Spinal cord (tissue), 10 donors: ENCODE results near the gene SND1. TPM values are rescaled to one million over a fixed set of nuclear protein-coding genes. Genes with fewer than 3 reads are reported as not detected.

Source experiments
- DNase-seq, 6 donors: peaks; one replicate each; pipeline versions ENCODE4 v3.0.0 to v3.0.0-alpha.2; 2013 to 2015; ENCODE audit warnings: low spot score in 6 of 6, low read depth in 4 of 6
- H3K27ac ChIP-seq: one replicate; pipeline ENCODE4 v1.5.1; 2013; ENCODE audit warnings: low read depth, low read length, control low read depth
- H3K27me3 ChIP-seq: one replicate; pipeline ENCODE4 v1.6.1; 2013; ENCODE audit warnings: low read length; ENCODE audit not compliant: control insufficient read depth, insufficient read depth
- H3K36me3 ChIP-seq: one replicate; pipeline ENCODE4 v1.6.1; 2013; ENCODE audit warnings: low read length; ENCODE audit not compliant: control insufficient read depth, insufficient read depth
- H3K4me1 ChIP-seq: one replicate; pipeline ENCODE4 v1.6.1; 2013; ENCODE audit warnings: low read length; ENCODE audit not compliant: control insufficient read depth, insufficient read depth
- H3K4me3 ChIP-seq: one replicate; pipeline ENCODE4 v1.5.1; 2013; ENCODE audit warnings: low read depth, low read length, control low read depth
- H3K9me3 ChIP-seq: one replicate; pipeline ENCODE4 v1.6.1; 2013; ENCODE audit warnings: low read length; ENCODE audit not compliant: control insufficient read depth, insufficient read depth
- WGBS: methylation state at CpG from one replicate; pipeline ENCODE4 v1.1.5; 2013; ENCODE audit warnings: missing lambda C conversion rate; ENCODE audit not compliant: insufficient coverage; 5-methylcytosine and 5-hydroxymethylcytosine counted together
- polyA plus RNA-seq, 2 donors: library from polyadenylated mRNA; unstranded; fragments of 120-200 nt; gene quantifications; one replicate each; pipeline ENCODE4 v1.2.1, GENCODE V29; 2013; ENCODE audit not compliant: insufficient read length in 2 of 2
- total RNA-seq, 2 donors: library from RNA; depleted of rRNA in 1 of 2; stranded (reverse); fragments of 120-200 nt in 1 of 2; fragments of >200 nt in 1 of 2; gene quantifications; one replicate each; pipeline versions ENCODE4 v1.2.3 to v1.2.4, GENCODE V29; 2013 to 2014
- donor health status: healthy.

The SND1 gene
- total and polyA plus RNA-seq, 4 donors = 72.1 to 125 (median 91.3) TPM

DNA sequence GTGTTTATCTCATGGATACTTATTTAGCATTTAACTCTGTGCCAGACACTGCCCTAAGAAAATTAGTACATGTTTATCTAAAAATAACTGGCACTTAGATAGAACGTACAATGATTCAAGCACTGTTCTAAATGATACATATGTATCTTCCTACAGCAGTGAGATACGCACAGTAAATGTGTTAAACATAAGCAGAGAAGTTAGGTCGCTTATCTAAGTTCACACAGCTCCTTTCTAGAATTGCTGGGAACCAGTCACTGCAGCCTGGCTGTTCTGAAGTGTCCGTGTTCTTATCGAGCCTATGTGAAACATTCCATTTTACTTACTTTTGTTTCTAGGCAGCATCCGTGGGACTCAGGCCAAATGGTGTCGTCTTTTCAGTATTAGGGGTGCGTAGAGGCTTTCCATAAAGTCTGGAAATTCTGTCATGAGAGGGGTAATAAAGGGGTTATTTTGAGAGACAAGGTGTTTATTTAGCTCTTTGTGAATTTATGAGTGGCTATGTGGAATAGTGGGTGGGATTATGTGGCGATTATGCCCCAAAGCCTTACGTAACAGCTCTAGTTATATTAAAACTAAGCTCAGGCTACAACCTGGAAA is 186.9 kb downstream of the SND1 start:
- no peaks in the 10 kb centered on the region for H3K9me3 ChIP-seq
- WGBS = 69% methylated on average over 5 of the region's 10 CpGs
- no peaks in the 10 kb centered on the region for H3K4me1 ChIP-seq
- DNase-seq = peak in 2 of 6 donors; percentile 15 to 50
- H3K27ac ChIP-seq = no peak overlapping the region
- H3K36me3 ChIP-seq = no peaks in the 10 kb centered on the region
- H3K4me3 ChIP-seq = no peak overlapping the region
- no peaks in the 10 kb centered on the region for H3K27me3 ChIP-seq

DNA sequence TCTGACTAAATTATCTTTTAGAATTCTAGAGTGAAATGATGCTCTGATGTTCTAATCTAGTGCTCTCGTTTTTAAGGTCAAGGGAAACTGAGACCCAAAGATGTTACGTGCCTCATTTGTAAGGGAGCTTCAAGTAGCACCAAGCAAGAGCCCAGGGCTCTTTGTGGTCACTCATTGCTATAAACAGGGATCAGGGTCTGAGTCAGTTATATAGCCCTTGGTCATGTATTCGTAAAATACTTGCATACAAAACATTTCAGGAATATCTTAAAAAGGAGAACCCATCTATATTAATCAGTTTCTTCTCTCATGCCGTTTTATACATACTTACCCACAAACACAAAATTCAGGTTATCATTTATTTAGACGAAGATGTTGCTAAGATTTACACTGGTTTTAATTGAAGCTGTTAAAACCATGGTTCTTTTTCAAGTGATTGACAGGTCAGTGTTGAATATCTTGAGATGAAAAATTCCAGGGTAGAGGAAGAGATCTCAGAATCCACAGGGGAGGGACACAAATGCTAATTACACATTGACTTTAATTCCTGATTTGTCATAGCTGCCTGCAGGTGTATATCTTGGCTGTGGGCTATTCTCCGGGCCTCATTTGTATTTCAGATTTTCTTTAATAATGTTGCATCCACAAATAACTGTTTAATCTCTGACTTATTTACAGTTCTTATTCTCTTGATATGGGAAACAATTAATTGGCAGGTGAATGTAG is 188.4 kb downstream of the SND1 start:
- Histone ChIP-seq H3K36me3 (no peaks in the 10 kb centered on the region), H3K9me3 (no peaks in the 10 kb centered on the region), H3K27ac (no peak overlapping the region), H3K27me3 (no peaks in the 10 kb centered on the region), H3K4me1 (peaks cover 3% of the 10 kb centered on the region), H3K4me3 (no peak overlapping the region)
- no peak for DNase-seq
- WGBS = 93% methylated on average over 2 of the region's 6 CpGs

- WGBS = 71% methylated on average over 1 of the region's 2 CpGs
- no peaks in the 10 kb centered on the region for H3K36me3 ChIP-seq
- H3K4me3 ChIP-seq = no peak overlapping the region
- peak overlapping the region; percentile 58 for H3K27ac ChIP-seq
- H3K9me3 ChIP-seq = no peaks in the 10 kb centered on the region
- H3K4me1 ChIP-seq = peaks cover 8% of the 10 kb centered on the region
- DNase-seq = peak in 1 of 6 donors; percentile 26
- H3K27me3 ChIP-seq = no peaks in the 10 kb centered on the region
Observed at GRCh38 chr7:127844165-127844564, 192.2 kb downstream of the SND1 start.

GRCh38 chr7:127844707-127845331 is 192.8 kb downstream of the SND1 start:
- H3K27me3 ChIP-seq = no peaks in the 10 kb centered on the region
- H3K36me3 ChIP-seq = no peaks in the 10 kb centered on the region
- H3K4me1 ChIP-seq = peaks cover 8% of the 10 kb centered on the region
- no peak overlapping the region for H3K4me3 ChIP-seq
- H3K9me3 ChIP-seq = no peaks in the 10 kb centered on the region
- H3K27ac ChIP-seq = peak overlapping the region; percentile 58
- DNase-seq = peak in 2 of 6 donors; percentile 50 to 57
- WGBS = 29% methylated on average over 1 of the region's 2 CpGs

GRCh38 chr7:127845522-127846214 is 193.7 kb downstream of the SND1 start:
- peak in 4 of 6 donors; percentile 23 to 59 (median 30) for DNase-seq
- no peaks in the 10 kb centered on the region for H3K36me3 ChIP-seq
- WGBS = no CpG with 5 or more reads among the region's 1 CpG

GRCh38 chr7:127847641-127848040 is 195.6 kb downstream of the SND1 start:
- no peak for DNase-seq
- Histone ChIP-seq H3K9me3 (no peaks in the 10 kb centered on the region), H3K27me3 (no peaks in the 10 kb centered on the region), H3K4me1 (peaks cover 8% of the 10 kb centered on the region), H3K4me3 (no peak overlapping the region), H3K36me3 (no peaks in the 10 kb centered on the region), H3K27ac (no peak overlapping the region)
- 71% methylated on average over 3 of the region's 3 CpGs for WGBS

More at GRCh38 chr7:127845522-127846214, 193.7 kb downstream of the SND1 start:
- no peak overlapping the region for H3K4me3 ChIP-seq
- peak overlapping the region; percentile 58 for H3K27ac ChIP-seq
- no peaks in the 10 kb centered on the region for H3K27me3 ChIP-seq
- no peaks in the 10 kb centered on the region for H3K9me3 ChIP-seq
- peaks cover 8% of the 10 kb centered on the region for H3K4me1 ChIP-seq

DNA sequence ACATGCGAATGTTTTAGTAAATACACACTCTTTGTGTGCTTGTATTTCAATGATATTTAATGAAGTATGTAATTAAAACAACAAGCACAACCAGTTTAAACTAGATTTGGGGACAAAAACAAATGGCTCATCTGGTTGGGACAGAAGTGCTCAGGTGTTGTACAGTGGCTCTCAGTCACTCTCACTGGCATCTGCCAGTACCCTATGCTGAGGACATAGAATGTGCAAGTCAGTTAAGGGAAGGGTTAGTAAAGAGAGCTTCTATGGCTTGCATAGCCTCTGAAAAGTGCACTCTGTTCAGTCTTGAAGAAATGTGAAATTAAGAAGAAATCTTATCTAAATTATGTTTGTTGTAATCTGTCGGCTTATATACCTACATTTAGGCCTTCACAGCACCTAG is 196.2 kb downstream of the SND1 start:
- Histone ChIP-seq H3K9me3 (no peaks in the 10 kb centered on the region), H3K4me3 (no peak overlapping the region), H3K27ac (no peak overlapping the region), H3K27me3 (no peaks in the 10 kb centered on the region), H3K36me3 (no peaks in the 10 kb centered on the region), H3K4me1 (peaks cover 8% of the 10 kb centered on the region)
- WGBS = no CpG with 5 or more reads among the region's 2 CpGs
- no peak for DNase-seq

- H3K4me3 ChIP-seq = no peak overlapping the region
- H3K36me3 ChIP-seq = no peaks in the 10 kb centered on the region
- whole genome bisulfite sequencing = no CpG with 5 or more reads among the region's 3 CpGs
- H3K9me3 ChIP-seq = no peaks in the 10 kb centered on the region
- peaks cover 5% of the 10 kb centered on the region for H3K4me1 ChIP-seq
- no peaks in the 10 kb centered on the region for H3K27me3 ChIP-seq
- DNase-seq = no peak
- no peak overlapping the region for H3K27ac ChIP-seq
Observed at GRCh38 chr7:127850195-127850594, 198.2 kb downstream of the SND1 start.

DNA sequence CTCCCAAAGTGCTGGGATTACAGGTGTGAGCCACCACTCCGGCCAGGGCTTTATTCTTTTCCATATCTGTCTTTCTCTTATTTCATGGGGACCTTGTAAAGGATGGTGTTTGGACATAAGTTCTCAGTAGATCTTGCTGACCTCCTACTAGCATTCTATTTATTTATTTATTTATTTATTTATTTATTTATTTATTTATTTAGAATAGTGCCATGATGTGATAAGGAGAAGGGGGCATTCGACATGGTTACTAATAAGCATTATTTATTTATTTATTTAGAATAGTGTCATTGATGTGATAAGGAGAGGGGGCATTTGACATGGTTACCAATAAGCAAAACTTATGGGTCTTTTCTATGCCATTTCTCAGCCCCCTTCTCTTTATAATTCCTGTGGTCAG is 202.4 kb downstream of the SND1 start:
- H3K9me3 ChIP-seq = no peaks in the 10 kb centered on the region
- WGBS = no CpG with 5 or more reads among the region's 2 CpGs
- H3K27ac ChIP-seq = no peak overlapping the region
- H3K36me3 ChIP-seq = no peaks in the 10 kb centered on the region
- no peak overlapping the region for H3K4me3 ChIP-seq
- H3K4me1 ChIP-seq = peaks cover 9% of the 10 kb centered on the region
- no peaks in the 10 kb centered on the region for H3K27me3 ChIP-seq
- no peak for DNase-seq
